CD4-positive, alpha-beta T cell treated with Interleukin-4 for 1 hour (primary cell): ENCODE results near the gene NFAT5.
A peak's percentile ranks its signal among the peaks of the same experiment; 100 is the strongest.
"Not testable (repeated sequence)": the region's sequence is repeated elsewhere in the genome, so short reads cannot be mapped to it uniquely, and the experiment has no call there.

Experiments
- DNase-seq, 2 donors: peaks; one replicate each; pipeline ENCODE4 v3.0.0-alpha.2; 2020 to 2022

The NFAT5 gene

GRCh38 chr16:69555867-69556266, 9.9 kb upstream of the NFAT5 start:
- no peak for DNase-seq

- no peak for DNase-seq
Measured at GRCh38 chr16:69559164-69559563, 6.6 kb upstream of the NFAT5 start.

- not testable (repeated sequence) for DNase-seq
Measured at GRCh38 chr16:69561367-69561766, 4.4 kb upstream of the NFAT5 start.

- no peak for DNase-seq
Measured at GRCh38 chr16:69561901-69562300, 3.9 kb upstream of the NFAT5 start.

- no peak for DNase-seq
Measured at GRCh38 chr16:69562813-69563212, 3.0 kb upstream of the NFAT5 start.

- peak; percentile 76 to 85 for DNase-seq
Measured at GRCh38 chr16:69563605-69564580, 1.9 kb upstream of the NFAT5 start.

- DNase-seq, result no peak
Measured at GRCh38 chr16:69564845-69565670, 708 bp upstream of the NFAT5 start.

- peak in 1 of 2 donors; percentile 21 for DNase-seq
Measured at GRCh38 chr16:69566240-69566980, 644 bp downstream of the NFAT5 start.

- DNase-seq, result peak in 1 of 2 donors; percentile 37
Measured at GRCh38 chr16:69566981-69567680, 1.4 kb downstream of the NFAT5 start.

GRCh38 chr16:69568676-69569075, 2.9 kb downstream of the NFAT5 start:
- no peak for DNase-seq

GRCh38 chr16:69578771-69579170, 13.0 kb downstream of the NFAT5 start:
- DNase-seq, result not testable (repeated sequence)

GRCh38 chr16:69579783-69580481, 14.2 kb downstream of the NFAT5 start:
- DNase-seq, result no peak

GRCh38 chr16:69581297-69581696, 15.5 kb downstream of the NFAT5 start:
- DNase-seq, result no peak

- DNase-seq, result not testable (repeated sequence)
Measured at GRCh38 chr16:69584493-69584892, 18.7 kb downstream of the NFAT5 start.

GRCh38 chr16:69589434-69590269, 23.9 kb downstream of the NFAT5 start:
- DNase-seq, result no peak

GRCh38 chr16:69590590-69590989, 24.8 kb downstream of the NFAT5 start:
- no peak for DNase-seq

GRCh38 chr16:69593751-69594255, 28.0 kb downstream of the NFAT5 start:
- no peak for DNase-seq

GRCh38 chr16:69595127-69596036, 29.6 kb downstream of the NFAT5 start:
- DNase-seq, result no peak

GRCh38 chr16:69596801-69597200, 31.0 kb downstream of the NFAT5 start:
- no peak for DNase-seq
